Colonic mucosa (tissue), 4 donors: Measurements from ENCODE around the gene BRD9. TPM values are rescaled to one million over a fixed set of nuclear protein-coding genes. Genes with fewer than 3 reads are reported as not detected.

Source experiments
- DNase-seq: peaks from one replicate; pipeline ENCODE4 v3.0.0-alpha.2; 2020
- H3K27ac ChIP-seq: fragments of 200-600 bp; one replicate; pipeline ENCODE4 v1.8.0; 2021
- H3K27me3 ChIP-seq: fragments of 200-600 bp; one replicate; pipeline ENCODE4 v1.8.0; 2021
- H3K36me3 ChIP-seq: fragments of 200-600 bp; one replicate; pipeline ENCODE4 v1.8.0; 2021
- H3K4me1 ChIP-seq: fragments of 200-600 bp; one replicate; pipeline ENCODE4 v1.8.0; 2021; ENCODE audit warnings: mild to moderate bottlenecking
- H3K4me3 ChIP-seq: fragments of 200-600 bp; one replicate; pipeline ENCODE4 v1.8.0; 2021
- H3K9ac ChIP-seq, 2 donors: one replicate each; pipeline ENCODE4 v1.7.0; 2013; ENCODE audit warnings: control low read depth in 2 of 2, low read depth in 2 of 2, low read length in 2 of 2
- H3K9me3 ChIP-seq: fragments of 200-600 bp; one replicate; pipeline ENCODE4 v1.8.0; 2021
- intact Hi-C: fragments of 100-400 bp; cut with DNase I; formaldehyde crosslinking; loops from one replicate; pipeline ENCODE4 v1.14.1; 2022
- total RNA-seq, 2 donors: library from RNA; stranded (reverse); fragmentation: NEBNext Ultra II Directional in 1 of 2; extraction: Animal tissue kit (Norgen Biotek cat#: 25700) in 1 of 2; gene quantifications; one replicate each; pipeline ENCODE4 v1.2.1, GENCODE V29; 2021
- TF ChIP-seq, protein P1 (sequence below): fragments of 200-600 bp; IDR thresholded peaks from one replicate; pipeline ENCODE4 v1.8.0; 2022; ENCODE audit warnings: antibody characterized with exemption, mild to moderate bottlenecking
- donor health status: healthy.
- donor health status: DM: no; HTN: no; CAD: no.
- donor health status: DM: no; HTN: no; CAD: no.

Gene BRD9
- total RNA-seq, 2 donors from 2014 or later: 22.3 to 41.8 TPM

DNA sequence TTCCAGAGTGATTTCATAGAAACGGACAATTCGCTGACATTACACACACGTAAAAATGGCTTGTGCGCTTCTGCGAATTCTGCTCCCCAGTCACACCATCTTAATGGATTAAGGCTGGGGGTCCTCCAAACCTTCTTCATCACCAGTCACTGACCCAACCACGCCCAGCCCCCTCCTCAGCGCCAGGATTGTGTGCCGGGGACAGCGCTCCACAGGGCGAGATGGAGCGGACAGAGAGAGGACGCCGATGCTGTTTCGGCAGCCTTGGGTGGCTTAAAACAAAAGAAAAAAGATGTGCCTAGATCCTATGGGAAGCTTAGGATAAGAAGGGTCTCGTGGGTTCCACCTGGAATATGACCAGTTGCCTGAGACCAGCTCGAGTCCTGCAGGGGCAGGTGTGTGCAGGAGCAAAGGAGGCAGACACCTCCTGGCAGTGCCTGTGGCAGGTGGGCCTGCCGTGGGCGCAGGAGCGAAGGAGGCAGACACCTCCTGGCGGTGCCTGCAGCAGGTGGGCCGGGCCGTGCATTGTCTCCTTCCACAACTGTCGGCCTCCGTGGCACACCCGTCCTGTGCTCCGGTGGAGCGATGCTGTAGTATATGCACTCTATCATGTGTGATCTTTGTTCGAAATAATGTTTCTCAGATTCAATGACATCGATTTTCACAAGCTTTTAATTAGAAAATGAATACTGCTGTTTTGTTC is 20.9 kb downstream of the BRD9 start:
- intact Hi-C loops: no loop called here
- no peak for DNase-seq
- no peaks in the 10 kb centered on the region for H3K9me3 ChIP-seq
- no peaks in the 10 kb centered on the region for H3K4me1 ChIP-seq
- no peak overlapping the region for H3K4me3 ChIP-seq
- H3K36me3 ChIP-seq: peaks cover 18% of the 10 kb centered on the region
- H3K27me3 ChIP-seq: no peaks in the 10 kb centered on the region
- H3K27ac ChIP-seq: no peak overlapping the region
- H3K9ac ChIP-seq: no peak overlapping the region
- TF ChIP-seq, protein P1, sequence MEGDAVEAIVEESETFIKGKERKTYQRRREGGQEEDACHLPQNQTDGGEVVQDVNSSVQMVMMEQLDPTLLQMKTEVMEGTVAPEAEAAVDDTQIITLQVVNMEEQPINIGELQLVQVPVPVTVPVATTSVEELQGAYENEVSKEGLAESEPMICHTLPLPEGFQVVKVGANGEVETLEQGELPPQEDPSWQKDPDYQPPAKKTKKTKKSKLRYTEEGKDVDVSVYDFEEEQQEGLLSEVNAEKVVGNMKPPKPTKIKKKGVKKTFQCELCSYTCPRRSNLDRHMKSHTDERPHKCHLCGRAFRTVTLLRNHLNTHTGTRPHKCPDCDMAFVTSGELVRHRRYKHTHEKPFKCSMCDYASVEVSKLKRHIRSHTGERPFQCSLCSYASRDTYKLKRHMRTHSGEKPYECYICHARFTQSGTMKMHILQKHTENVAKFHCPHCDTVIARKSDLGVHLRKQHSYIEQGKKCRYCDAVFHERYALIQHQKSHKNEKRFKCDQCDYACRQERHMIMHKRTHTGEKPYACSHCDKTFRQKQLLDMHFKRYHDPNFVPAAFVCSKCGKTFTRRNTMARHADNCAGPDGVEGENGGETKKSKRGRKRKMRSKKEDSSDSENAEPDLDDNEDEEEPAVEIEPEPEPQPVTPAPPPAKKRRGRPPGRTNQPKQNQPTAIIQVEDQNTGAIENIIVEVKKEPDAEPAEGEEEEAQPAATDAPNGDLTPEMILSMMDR: no peak

DNA sequence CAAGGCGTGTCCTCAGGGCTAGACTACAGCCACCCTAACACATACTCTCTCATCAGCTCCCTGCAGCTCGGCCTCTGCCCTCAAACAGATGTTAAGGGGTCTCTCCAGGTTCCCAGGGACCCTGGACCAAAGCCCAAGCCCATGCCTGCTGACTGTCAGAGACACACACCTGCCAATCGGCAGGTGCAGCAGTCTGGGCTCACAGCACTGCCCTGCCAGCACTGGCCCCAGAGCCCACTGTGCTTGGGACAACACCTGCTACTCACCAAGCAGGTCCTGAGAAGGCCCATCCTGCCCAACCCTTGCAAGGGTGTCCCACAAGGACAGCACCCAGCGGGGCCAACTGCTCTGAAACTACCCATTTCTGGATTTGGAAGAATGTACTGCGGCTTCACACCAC is 21.6 kb downstream of the BRD9 start:
- peaks cover 11% of the 10 kb centered on the region for H3K36me3 ChIP-seq
- intact Hi-C loops: no loop called here
- H3K27me3 ChIP-seq: no peaks in the 10 kb centered on the region
- DNase-seq: no peak
- H3K9me3 ChIP-seq: no peaks in the 10 kb centered on the region
- H3K9ac ChIP-seq: no peak overlapping the region
- no peak overlapping the region for H3K4me3 ChIP-seq
- H3K27ac ChIP-seq: no peak overlapping the region
- H3K4me1 ChIP-seq: no peaks in the 10 kb centered on the region
- TF ChIP-seq, protein P1: no peak

DNA sequence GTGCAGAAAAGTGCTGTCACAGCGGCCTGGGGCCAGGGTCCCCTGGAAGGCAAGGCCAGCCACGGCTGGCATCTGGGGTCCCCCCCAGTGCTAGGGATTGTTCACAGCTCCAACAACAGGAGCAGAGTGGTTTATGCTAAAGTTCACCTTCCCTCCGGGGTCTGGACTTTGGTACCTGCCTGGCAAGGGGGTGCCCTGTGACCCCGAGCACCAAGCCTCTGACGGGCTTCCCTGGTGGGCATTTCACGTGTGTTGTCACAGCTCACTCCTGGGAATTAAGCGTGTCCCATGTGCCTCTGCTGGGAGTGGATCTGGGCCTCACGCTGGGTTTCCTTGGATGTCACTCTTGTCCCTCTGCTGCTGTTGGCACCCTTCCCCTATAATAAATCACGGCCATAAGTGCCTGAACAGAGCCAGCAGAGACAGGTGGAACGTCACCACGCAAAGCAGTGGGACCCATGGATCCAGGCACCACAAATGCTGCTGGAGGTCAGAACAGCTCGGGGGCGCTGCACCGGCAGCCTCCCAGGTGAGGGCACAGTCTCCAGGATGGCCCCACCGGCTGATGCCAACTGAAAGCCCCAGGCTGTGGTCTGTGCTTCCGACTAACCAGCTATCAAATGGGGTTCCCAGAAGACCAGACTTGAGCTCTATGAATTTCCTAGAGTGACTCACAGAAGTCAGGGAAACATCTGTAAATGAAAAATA is 24.0 kb downstream of the BRD9 start:
- Histone ChIP-seq H3K27ac (no peak overlapping the region), H3K27me3 (no peaks in the 10 kb centered on the region), H3K9me3 (no peaks in the 10 kb centered on the region), H3K36me3 (peaks cover 11% of the 10 kb centered on the region), H3K4me1 (no peaks in the 10 kb centered on the region), H3K4me3 (no peak overlapping the region), H3K9ac (no peak overlapping the region)
- no peak for DNase-seq
- intact Hi-C loops: no loop called here
- TF ChIP-seq, protein P1: no peak

DNA sequence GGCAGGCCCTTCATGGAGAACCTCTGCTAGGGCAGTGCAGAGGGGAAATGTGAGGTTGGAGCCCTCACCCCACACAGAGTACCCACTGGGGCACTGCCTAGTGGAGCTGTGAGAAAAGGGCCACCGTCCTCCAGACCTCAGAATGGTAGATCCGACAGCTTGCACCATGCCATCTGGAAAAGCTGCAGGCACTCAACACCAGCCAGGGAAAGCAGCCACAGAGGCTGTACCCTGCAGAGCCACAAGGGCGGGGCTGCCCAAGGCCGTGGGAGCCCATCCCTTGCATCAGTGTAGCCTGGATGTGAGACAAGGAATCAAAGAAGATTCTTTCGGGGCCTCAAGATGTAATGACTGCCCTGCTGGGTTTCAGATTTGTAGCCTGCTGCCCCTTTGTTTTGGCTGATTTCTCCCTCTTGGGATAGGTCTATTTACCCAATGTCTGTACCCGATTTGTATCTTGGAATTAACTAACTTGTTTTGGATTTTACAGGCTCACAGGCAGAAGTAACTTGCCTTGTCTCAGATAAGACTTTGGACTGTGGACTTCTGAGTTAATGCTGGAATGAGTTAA is 25.2 kb downstream of the BRD9 start:
- Histone ChIP-seq H3K9me3 (no peaks in the 10 kb centered on the region), H3K4me3 (no peak overlapping the region), H3K36me3 (peaks cover 11% of the 10 kb centered on the region), H3K9ac (no peak overlapping the region), H3K4me1 (no peaks in the 10 kb centered on the region), H3K27me3 (no peaks in the 10 kb centered on the region), H3K27ac (no peak overlapping the region)
- no peak for DNase-seq
- TF ChIP-seq, protein P1: no peak
- intact Hi-C loops: no loop called here

DNA sequence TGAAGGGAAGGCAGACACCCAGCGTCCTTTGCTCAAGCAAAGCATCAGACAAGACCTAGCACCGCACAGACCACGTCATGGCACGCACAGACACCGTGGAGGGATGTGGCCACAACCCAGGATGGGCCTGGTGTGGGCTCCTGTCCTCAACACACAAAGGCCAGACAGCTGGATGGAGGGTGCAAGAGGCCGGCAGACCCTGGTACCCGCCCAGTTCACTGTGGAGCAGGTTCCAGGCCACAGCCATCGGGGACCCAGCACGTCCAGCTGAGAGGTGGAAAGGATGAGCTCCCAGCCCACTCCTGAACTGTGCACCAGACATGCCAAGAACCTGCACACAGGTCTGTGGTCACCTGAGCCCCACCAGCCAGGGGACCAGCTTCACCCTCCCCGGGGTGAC is 26.8 kb downstream of the BRD9 start:
- no peak for DNase-seq
- Histone ChIP-seq H3K27me3 (no peaks in the 10 kb centered on the region), H3K4me3 (no peak overlapping the region), H3K4me1 (no peaks in the 10 kb centered on the region), H3K9me3 (no peaks in the 10 kb centered on the region), H3K36me3 (peaks cover 11% of the 10 kb centered on the region), H3K9ac (no peak overlapping the region), H3K27ac (no peak overlapping the region)
- intact Hi-C loops: no loop called here
- TF ChIP-seq, protein P1: no peak
